ENCODE results near the gene AATF. TPM values are rescaled to one million over a fixed set of nuclear protein-coding genes. Genes with fewer than 3 reads are reported as not detected.

AATF gene
- total RNA-seq, 1 donor from 2014 or later = 22.5 TPM

DNA sequence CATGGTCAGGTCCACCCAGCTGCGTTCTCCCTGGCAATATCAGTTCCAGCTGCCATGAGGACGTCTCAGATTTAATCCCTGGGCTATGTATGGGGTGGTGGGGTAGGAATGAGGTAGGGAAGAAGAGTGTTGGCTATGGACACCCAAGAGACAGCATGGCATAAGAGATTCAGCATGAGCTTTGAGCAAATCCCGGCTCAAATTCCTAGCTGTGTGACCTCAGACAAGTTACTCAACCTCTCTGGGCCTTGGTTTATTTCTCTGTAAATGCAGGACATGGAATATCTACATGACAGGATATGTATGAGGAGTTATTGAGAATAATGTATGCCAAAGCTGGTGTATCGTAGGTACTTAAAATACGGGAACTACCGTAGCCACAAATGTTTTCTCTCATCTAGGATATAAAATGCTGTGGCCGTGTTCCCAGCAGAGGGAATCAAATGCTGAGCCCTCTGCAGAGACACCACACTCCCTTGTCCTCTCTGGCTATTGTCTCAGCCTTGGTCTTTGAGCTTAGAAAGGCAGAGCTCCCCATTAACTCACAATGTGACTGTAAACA lies 29.3 kb upstream of the AATF start:
- Mint-ChIP-seq H3K4me1 (ENCODE audit: low read depth, unreplicated experiment) (peaks cover 14% of the 10 kb centered on the region), H3K36me3 (ENCODE audit: unreplicated experiment) (no peaks in the 10 kb centered on the region), H3K4me3 (ENCODE audit: unreplicated experiment) (no peak overlapping the region), H3K9me3 (ENCODE audit: unreplicated experiment) (peaks cover 2% of the 10 kb centered on the region), H3K27me3 (ENCODE audit: unreplicated experiment) (peaks cover 5% of the 10 kb centered on the region), H3K27ac (ENCODE audit: unreplicated experiment) (no peak overlapping the region)
- no peak for DNase-seq
- TF ChIP-seq, protein P1, sequence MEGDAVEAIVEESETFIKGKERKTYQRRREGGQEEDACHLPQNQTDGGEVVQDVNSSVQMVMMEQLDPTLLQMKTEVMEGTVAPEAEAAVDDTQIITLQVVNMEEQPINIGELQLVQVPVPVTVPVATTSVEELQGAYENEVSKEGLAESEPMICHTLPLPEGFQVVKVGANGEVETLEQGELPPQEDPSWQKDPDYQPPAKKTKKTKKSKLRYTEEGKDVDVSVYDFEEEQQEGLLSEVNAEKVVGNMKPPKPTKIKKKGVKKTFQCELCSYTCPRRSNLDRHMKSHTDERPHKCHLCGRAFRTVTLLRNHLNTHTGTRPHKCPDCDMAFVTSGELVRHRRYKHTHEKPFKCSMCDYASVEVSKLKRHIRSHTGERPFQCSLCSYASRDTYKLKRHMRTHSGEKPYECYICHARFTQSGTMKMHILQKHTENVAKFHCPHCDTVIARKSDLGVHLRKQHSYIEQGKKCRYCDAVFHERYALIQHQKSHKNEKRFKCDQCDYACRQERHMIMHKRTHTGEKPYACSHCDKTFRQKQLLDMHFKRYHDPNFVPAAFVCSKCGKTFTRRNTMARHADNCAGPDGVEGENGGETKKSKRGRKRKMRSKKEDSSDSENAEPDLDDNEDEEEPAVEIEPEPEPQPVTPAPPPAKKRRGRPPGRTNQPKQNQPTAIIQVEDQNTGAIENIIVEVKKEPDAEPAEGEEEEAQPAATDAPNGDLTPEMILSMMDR (IDR thresholded peaks at IDR 0.05; ENCODE audit: partially characterized antibody, unreplicated experiment) = no peak

DNA sequence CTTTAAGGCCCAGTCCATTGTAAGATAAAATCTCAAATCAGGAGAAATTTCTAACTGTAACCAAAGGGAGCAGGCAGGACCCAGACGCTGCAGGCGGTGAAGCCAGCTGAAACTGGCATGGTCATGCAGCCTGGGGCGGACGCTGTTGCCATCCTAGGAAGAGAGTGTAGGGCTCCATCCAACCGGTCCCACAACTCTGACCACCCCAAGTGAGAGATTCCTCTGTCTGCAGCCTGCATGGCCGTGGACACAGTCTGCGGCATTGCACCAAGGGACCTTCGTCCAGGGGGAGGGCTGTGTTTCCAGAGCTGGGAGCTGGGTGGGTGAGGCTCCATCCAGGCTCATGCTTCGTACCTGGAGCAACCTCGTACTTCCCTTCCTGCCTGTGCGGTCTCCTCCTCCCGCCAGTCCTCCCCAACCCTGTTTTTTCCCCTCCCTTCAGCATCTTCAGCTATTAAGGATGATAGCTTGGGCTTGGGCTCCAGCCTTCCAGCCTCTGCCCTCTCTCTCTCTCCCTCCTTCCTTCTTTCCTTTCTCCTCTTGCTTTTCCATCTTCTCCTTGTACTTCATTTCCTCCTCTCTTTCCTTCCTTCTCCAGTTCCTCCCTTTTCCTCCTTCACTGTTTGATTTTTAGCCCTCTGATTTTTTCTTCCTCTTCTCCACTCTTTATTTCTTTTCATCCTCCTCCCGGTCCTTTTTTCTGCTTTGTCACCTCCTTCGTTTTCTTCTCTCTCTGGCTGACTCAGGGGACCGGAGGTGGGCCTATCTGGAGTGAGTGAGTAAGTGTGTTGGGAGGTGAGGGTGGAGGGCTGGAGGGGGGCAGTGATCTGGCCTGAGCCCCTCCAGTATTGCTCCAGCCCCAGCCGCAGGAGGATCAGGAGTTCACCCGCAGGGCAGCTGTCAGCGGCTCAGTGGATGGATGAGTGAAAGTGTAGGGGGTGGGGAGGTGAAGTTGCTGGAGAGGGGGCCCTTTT lies 28.4 kb upstream of the AATF start:
- no peaks in the 10 kb centered on the region for H3K36me3 Mint-ChIP-seq (ENCODE audit: unreplicated experiment)
- peak overlapping the region; percentile 27 for H3K4me3 Mint-ChIP-seq (ENCODE audit: unreplicated experiment)
- H3K27ac Mint-ChIP-seq (ENCODE audit: unreplicated experiment) = no peak overlapping the region
- TF ChIP-seq, protein P1 (IDR thresholded peaks at IDR 0.05; ENCODE audit: partially characterized antibody, unreplicated experiment) = no peak
- H3K27me3 Mint-ChIP-seq (ENCODE audit: unreplicated experiment) = peaks cover 7% of the 10 kb centered on the region
- peaks cover 18% of the 10 kb centered on the region for H3K4me1 Mint-ChIP-seq (ENCODE audit: low read depth, unreplicated experiment)
- DNase-seq = no peak
- peaks cover 2% of the 10 kb centered on the region for H3K9me3 Mint-ChIP-seq (ENCODE audit: unreplicated experiment)

DNA sequence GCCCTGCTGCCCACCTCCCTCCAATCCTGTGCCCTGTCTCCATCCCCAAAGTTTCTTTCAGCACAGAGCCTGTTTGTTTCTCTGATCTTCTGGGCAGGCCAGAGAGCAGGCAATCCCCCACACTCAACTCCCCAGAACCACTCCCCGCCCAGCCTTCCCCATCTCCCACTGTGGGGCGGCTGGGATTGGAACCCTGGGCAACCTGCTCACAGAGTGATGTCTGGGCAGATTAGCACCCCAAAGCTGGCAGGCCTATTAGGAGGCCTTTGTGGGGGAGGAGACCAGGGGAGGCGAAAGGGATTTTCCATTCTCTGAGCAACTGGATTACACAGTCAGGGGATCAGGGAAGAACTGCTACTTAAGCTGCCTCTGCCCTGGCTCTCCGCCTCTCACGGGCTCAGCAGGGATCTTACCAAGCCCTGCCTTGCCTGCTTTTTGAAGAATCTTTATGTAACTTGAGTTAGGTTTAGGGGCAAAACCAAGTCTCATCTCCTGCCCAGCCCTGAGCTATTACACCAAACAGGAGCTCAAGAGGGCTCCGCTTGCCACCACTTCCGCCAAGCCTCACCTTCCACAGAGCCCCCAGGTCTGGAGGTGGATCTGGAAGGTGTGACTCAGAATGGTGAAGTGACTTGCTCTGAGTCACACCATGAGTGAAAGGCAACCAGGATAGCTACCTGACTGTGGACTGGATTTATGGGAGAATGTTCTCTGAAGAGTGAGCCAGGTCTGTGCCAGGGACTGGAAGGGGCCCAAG lies 27.5 kb upstream of the AATF start:
- peak overlapping the region; percentile 20 for H3K4me3 Mint-ChIP-seq (ENCODE audit: unreplicated experiment)
- H3K27ac Mint-ChIP-seq (ENCODE audit: unreplicated experiment) = no peak overlapping the region
- H3K36me3 Mint-ChIP-seq (ENCODE audit: unreplicated experiment) = no peaks in the 10 kb centered on the region
- H3K9me3 Mint-ChIP-seq (ENCODE audit: unreplicated experiment) = peaks cover 2% of the 10 kb centered on the region
- TF ChIP-seq, protein P1 (IDR thresholded peaks at IDR 0.05; ENCODE audit: partially characterized antibody, unreplicated experiment) = no peak
- H3K27me3 Mint-ChIP-seq (ENCODE audit: unreplicated experiment) = peaks cover 9% of the 10 kb centered on the region
- H3K4me1 Mint-ChIP-seq (ENCODE audit: low read depth, unreplicated experiment) = peaks cover 26% of the 10 kb centered on the region
- DNase-seq = no peak

DNA sequence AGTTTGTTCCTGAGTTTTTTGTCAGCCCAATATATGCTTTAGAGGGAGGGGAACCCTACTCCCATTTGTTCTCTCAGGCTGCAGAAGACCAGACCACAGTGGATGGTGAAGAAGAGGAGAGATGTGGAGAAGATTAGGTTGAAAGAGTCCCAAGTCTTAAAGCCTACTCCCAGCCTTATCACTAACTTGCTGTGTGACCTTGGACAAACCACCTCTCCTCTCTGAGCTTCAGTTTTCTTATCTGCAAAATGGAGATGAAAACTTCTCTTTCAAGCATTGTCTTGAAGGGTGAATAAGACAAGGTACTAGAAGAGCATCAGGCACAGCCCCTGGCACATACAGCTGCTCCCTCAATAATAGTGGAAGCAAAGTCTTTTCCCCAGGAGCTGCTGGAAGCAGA lies 26.6 kb upstream of the AATF start:
- H3K27ac Mint-ChIP-seq (ENCODE audit: unreplicated experiment) = no peak overlapping the region
- H3K36me3 Mint-ChIP-seq (ENCODE audit: unreplicated experiment) = no peaks in the 10 kb centered on the region
- H3K4me3 Mint-ChIP-seq (ENCODE audit: unreplicated experiment) = no peak overlapping the region
- peaks cover 2% of the 10 kb centered on the region for H3K9me3 Mint-ChIP-seq (ENCODE audit: unreplicated experiment)
- TF ChIP-seq, protein P1 (IDR thresholded peaks at IDR 0.05; ENCODE audit: partially characterized antibody, unreplicated experiment) = no peak
- peaks cover 27% of the 10 kb centered on the region for H3K4me1 Mint-ChIP-seq (ENCODE audit: low read depth, unreplicated experiment)
- DNase-seq = no peak
- H3K27me3 Mint-ChIP-seq (ENCODE audit: unreplicated experiment) = peaks cover 9% of the 10 kb centered on the region
